SK-N-SH (cell line): ENCODE measurements around the gene CAMK1. TPM values are rescaled to one million over a fixed set of nuclear protein-coding genes. Genes with fewer than 3 reads are reported as not detected.

Source experiments
- CTCF ChIA-PET: fragments of 300-600, 350-600 bp; formaldehyde crosslinking; extraction: SDS; loops from one replicate; lab custom pipeline; 2021; lab: Yijun Ruan, JAX
- POLR2A ChIA-PET: fragments of 350-600 bp; sonication (Branson Sonifier 250); formaldehyde crosslinking; extraction: SDS; loops from one replicate; lab custom pipeline; 2020; ENCODE audit warnings: antibody characterized with exemption, inconsistent platforms; lab: Yijun Ruan, JAX
- DNase-seq: peaks from one replicate; pipeline ENCODE4 v3.0.0; 2012
- H2AFZ ChIP-seq: fragments of 200-600 bp; sonication (generic); 2 replicates; pipeline ENCODE4 v1.8.1; 2016; ENCODE audit warnings: antibody characterized with exemption, mild to moderate bottlenecking, low read depth
- H3F3A ChIP-seq: fragments of 200-600 bp; sonication (generic); replicated peaks from 2 replicates; pipeline ENCODE3; 2016; ENCODE audit warnings: antibody characterized with exemption, mild to moderate bottlenecking; ENCODE audit not compliant: insufficient read depth
- H3K27ac ChIP-seq, 2 experiments: fragments of 200-500 bp in 1 of 2; fragments of 200-600 bp in 1 of 2; sonication (Bioruptor generic) in 1 of 2; sonication (generic), shearing (Covaris generic) in 1 of 2; 2 replicates each; pipeline versions ENCODE4 v1.5.1 to v1.6.1; 2014 to 2016; ENCODE audit warnings: low read depth in 2 of 2, inconsistent platforms in 1 of 2, low read length in 1 of 2, mild to moderate bottlenecking in 1 of 2, mixed read lengths in 1 of 2
- H3K27me3 ChIP-seq: fragments of 200-600 bp; sonication (generic), shearing (Covaris generic); 2 replicates; pipeline ENCODE4 v1.6.1; 2016; ENCODE audit warnings: mixed run types; ENCODE audit not compliant: insufficient read depth
- H3K36me3 ChIP-seq, 2 experiments: fragments of 200-500 bp in 1 of 2; fragments of 200-600 bp in 1 of 2; sonication (Bioruptor generic) in 1 of 2; sonication (generic) in 1 of 2; replicated peaks in 1 of 2; 2 replicates each; pipeline versions ENCODE3 to v1.5.1; 2014 to 2016; ENCODE audit warnings: low read length in 1 of 2, mild to moderate bottlenecking in 1 of 2; ENCODE audit not compliant: insufficient read depth in 2 of 2, control insufficient read depth in 1 of 2
- H3K4me1 ChIP-seq, 2 experiments: fragments of 200-500 bp in 1 of 2; fragments of 200-600 bp in 1 of 2; sonication (Bioruptor generic) in 1 of 2; sonication (generic), shearing (Covaris generic) in 1 of 2; 2 replicates each; pipeline versions ENCODE4 v1.5.1 to v1.6.1; 2014 to 2016; ENCODE audit warnings: low read depth in 1 of 2, low read length in 1 of 2, mixed run types in 1 of 2; ENCODE audit not compliant: insufficient read depth in 2 of 2, control insufficient read depth in 1 of 2
- H3K4me2 ChIP-seq: fragments of 200-600 bp; sonication (generic), shearing (Covaris generic); 2 replicates; pipeline ENCODE4 v1.6.1; 2017; ENCODE audit warnings: mixed run types
- H3K4me3 ChIP-seq, 2 experiments: fragments of 200-500 bp in 1 of 2; fragments of 200-600 bp in 1 of 2; sonication (Bioruptor generic) in 1 of 2; sonication (generic), shearing (Covaris generic) in 1 of 2; 2 replicates each; pipeline versions ENCODE4 v1.5.1 to v1.8.1; 2014 to 2016; ENCODE audit warnings: low read depth in 2 of 2, inconsistent platforms in 1 of 2, low read length in 1 of 2, mild to moderate bottlenecking in 1 of 2, mixed read lengths in 1 of 2, moderate library complexity in 1 of 2
- H3K79me2 ChIP-seq: fragments of 200-600 bp; sonication (generic); 2 replicates; pipeline ENCODE4 v1.8.1; 2017; ENCODE audit warnings: mild to moderate bottlenecking; ENCODE audit not compliant: insufficient read depth
- H3K9ac ChIP-seq: fragments of 200-600 bp; sonication (generic); 2 replicates; pipeline ENCODE4 v1.6.1; 2017; ENCODE audit warnings: mixed run types
- H3K9me2 ChIP-seq: fragments of 200-600 bp; sonication (generic); 2 replicates; pipeline ENCODE4 v1.6.1; 2017; ENCODE audit warnings: mixed run types
- H3K9me3 ChIP-seq: fragments of 200-600 bp; sonication (generic); 2 replicates; pipeline ENCODE4 v1.6.1; 2017; ENCODE audit warnings: mixed run types, mild to moderate bottlenecking, moderate library complexity
- H4K20me1 ChIP-seq: fragments of 200-600 bp; sonication (generic); 2 replicates; pipeline ENCODE4 v1.6.1; 2017; ENCODE audit warnings: mild to moderate bottlenecking, mixed run types; ENCODE audit not compliant: insufficient read depth
- FOXM1 ChIP-seq: IDR thresholded peaks from 2 replicates; pipeline ENCODE4 v1.4.0; 2012; ENCODE audit warnings: low read depth, mild to moderate bottlenecking
- GATA2 ChIP-seq: sonication (generic); formaldehyde crosslinking; IDR thresholded peaks from 2 replicates; pipeline ENCODE4 v1.5.0; 2020; ENCODE audit warnings: mild to moderate bottlenecking, missing genetic modification reagents
- MEF2A ChIP-seq: IDR thresholded peaks from 2 replicates; pipeline ENCODE4 v1.4.0; 2012; ENCODE audit warnings: low read depth, borderline replicate concordance
- MXI1 ChIP-seq: IDR thresholded peaks from 2 replicates; pipeline ENCODE4 v1.6.1; 2012; ENCODE audit warnings: mild to moderate bottlenecking, low read depth, low read length, improper control_type of control experiment
- PBX3 ChIP-seq: IDR thresholded peaks from 2 replicates; pipeline ENCODE4; 2012
- RAD21 ChIP-seq: IDR thresholded peaks from 2 replicates; pipeline ENCODE4 v1.6.1; 2012; ENCODE audit warnings: mild to moderate bottlenecking, low read length
- RCOR1 ChIP-seq: fragments of 150-350 bp; IDR thresholded peaks from 2 replicates; pipeline ENCODE4 v1.6.1; 2017; ENCODE audit warnings: antibody characterized with exemption, low read length
- REST ChIP-seq: IDR thresholded peaks from 2 replicates; pipeline ENCODE4 v1.6.1; 2012; ENCODE audit warnings: mild to moderate bottlenecking, low read depth, low read length, moderate library complexity
- RFX5 ChIP-seq: IDR thresholded peaks from 2 replicates; pipeline ENCODE4 v1.6.1; 2012; ENCODE audit warnings: mild to moderate bottlenecking, improper control_type of control experiment, low read length
- RXRA ChIP-seq: IDR thresholded peaks from 2 replicates; pipeline ENCODE4 v1.4.0; 2012; ENCODE audit warnings: low read depth, mild to moderate bottlenecking, borderline replicate concordance
- TEAD4 ChIP-seq: IDR thresholded peaks from 2 replicates; pipeline ENCODE4 v1.4.0; 2012; ENCODE audit warnings: mild to moderate bottlenecking, borderline replicate concordance; ENCODE audit not compliant: insufficient read depth
- ZBTB33 ChIP-seq: IDR thresholded peaks from 2 replicates; pipeline ENCODE4 v1.4.0; 2012; ENCODE audit warnings: low read depth, borderline replicate concordance
- WGBS: methylation state at CpG from one replicate; pipeline ENCODE4 v1.1.6; 2017; ENCODE audit warnings: low lambda C conversion rate; 5-methylcytosine and 5-hydroxymethylcytosine counted together
- polyA plus RNA-seq, 3 experiments: library from polyadenylated mRNA; depleted of rRNA; stranded (reverse); fragments of >200 nt; gene quantifications; 2 replicates each; pipeline ENCODE4 v1.2.3, GENCODE V29; 2012
- TF ChIP-seq, protein P1 (sequence below): fragments of 200-600 bp; sonication (generic); IDR thresholded peaks from 2 replicates; pipeline ENCODE4 v1.6.1; 2017; ENCODE audit warnings: antibody characterized with exemption, mild to moderate bottlenecking, moderate library complexity
- TF ChIP-seq, protein P2 (sequence below): IDR thresholded peaks from 2 replicates; pipeline ENCODE4 v1.4.0; 2012; ENCODE audit warnings: low read depth

Gene CAMK1
- polyA plus RNA-seq, 1 of the 3 experiments (the other 2 are of a cell fraction), result 47.1 TPM

- no peak for TF ChIP-seq PBX3
These were observed 33.7 kb upstream of the CAMK1 start (continued) for GRCh38 chr3:9803494-9803893.

- H2AFZ ChIP-seq, result no peak overlapping the region
- TF ChIP-seq, protein P1, sequence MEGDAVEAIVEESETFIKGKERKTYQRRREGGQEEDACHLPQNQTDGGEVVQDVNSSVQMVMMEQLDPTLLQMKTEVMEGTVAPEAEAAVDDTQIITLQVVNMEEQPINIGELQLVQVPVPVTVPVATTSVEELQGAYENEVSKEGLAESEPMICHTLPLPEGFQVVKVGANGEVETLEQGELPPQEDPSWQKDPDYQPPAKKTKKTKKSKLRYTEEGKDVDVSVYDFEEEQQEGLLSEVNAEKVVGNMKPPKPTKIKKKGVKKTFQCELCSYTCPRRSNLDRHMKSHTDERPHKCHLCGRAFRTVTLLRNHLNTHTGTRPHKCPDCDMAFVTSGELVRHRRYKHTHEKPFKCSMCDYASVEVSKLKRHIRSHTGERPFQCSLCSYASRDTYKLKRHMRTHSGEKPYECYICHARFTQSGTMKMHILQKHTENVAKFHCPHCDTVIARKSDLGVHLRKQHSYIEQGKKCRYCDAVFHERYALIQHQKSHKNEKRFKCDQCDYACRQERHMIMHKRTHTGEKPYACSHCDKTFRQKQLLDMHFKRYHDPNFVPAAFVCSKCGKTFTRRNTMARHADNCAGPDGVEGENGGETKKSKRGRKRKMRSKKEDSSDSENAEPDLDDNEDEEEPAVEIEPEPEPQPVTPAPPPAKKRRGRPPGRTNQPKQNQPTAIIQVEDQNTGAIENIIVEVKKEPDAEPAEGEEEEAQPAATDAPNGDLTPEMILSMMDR, result peak; percentile 46
- no peak for TF ChIP-seq ZBTB33
- TF ChIP-seq, all 33 proteins: peak for 1
- peaks cover 10% of the 10 kb centered on the region for H3F3A ChIP-seq
- ChIA-PET CTCF (interaction anchor here (1.0 to 1.2 kb wide), 2 partner anchors 9 to 10 kb away, joined by 3 to 4 read pairs; no protein-coding TSS in a partner anchor), POLR2A (no interaction called here)
- H3K27ac ChIP-seq, result no peak overlapping the region
- peaks cover 63 to 82% of the 10 kb centered on the region in 2 experiments for H3K36me3 ChIP-seq
- no peak overlapping the region for H3K4me3 ChIP-seq
- WGBS, result 93% methylated on average over 5 of the region's 5 CpGs
- no peaks in the 10 kb centered on the region for H3K4me1 ChIP-seq
- H3K9ac ChIP-seq, result no peak overlapping the region
- no peaks in the 10 kb centered on the region for H3K9me2 ChIP-seq
- no peaks in the 10 kb centered on the region for H3K27me3 ChIP-seq
- no peak for DNase-seq
- peaks cover 17% of the 10 kb centered on the region; the same call in 1 of the 2 replicates for H4K20me1 ChIP-seq
- H3K79me2 ChIP-seq, result peaks cover 52% of the 10 kb centered on the region
- no peaks in the 10 kb centered on the region for H3K9me3 ChIP-seq
- no peak overlapping the region for H3K4me2 ChIP-seq
These were observed 30.8 kb upstream of the CAMK1 start for GRCh38 chr3:9800529-9800928.

DNA sequence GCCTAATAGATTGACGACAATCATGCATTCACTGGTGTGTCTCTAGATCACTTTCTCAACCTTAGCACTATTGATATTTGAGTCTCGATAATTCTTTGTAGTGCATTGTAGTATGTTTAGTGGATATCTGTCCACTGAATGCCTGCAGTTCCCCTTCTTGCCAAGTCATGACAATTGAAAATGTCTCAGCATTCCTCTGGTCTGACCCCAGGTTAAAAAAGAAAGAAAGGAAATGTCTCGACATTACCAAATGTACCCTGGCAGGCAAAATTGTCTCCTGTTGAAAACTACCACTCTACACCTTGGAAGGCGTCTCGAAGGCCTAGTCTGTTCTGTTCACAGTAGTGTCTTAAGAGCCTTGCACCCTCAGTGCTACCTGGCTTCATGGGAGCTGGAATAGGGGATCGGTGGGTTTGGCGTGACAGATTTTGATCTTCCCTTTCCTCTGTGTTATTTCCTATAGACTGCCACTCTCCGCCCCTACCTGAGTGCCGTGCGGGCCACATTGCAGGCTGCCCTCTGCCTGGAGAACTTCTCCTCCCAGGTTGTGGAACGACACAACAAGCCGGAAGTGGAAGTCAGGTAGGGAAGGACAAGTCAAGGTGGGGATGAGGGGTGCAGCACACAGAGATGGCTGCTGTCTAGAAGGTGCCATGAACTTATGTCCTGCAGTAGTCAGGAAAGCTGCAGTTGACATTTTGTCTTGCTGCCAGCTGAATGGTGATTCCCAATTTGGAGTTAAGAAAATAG lies 27.6 kb upstream of the CAMK1 start:
- no peak overlapping the region for H2AFZ ChIP-seq
- H3K79me2 ChIP-seq, result peaks cover 72% of the 10 kb centered on the region
- H4K20me1 ChIP-seq, result peaks cover 17% of the 10 kb centered on the region; the same call in 1 of the 2 replicates
- H3F3A ChIP-seq, result no peaks in the 10 kb centered on the region
- DNase-seq, result no peak
- H3K9ac ChIP-seq, result no peak overlapping the region
- no peaks in the 10 kb centered on the region for H3K9me2 ChIP-seq
- ChIA-PET POLR2A (no interaction called here), CTCF (interaction anchor here (0.8 kb wide), 1 partner anchor 12 kb away, joined by 3 read pairs; no protein-coding TSS in a partner anchor)
- 94% methylated on average over 12 of the region's 12 CpGs for WGBS
- H3K27ac ChIP-seq, result no peak overlapping the region
- H3K27me3 ChIP-seq, result no peaks in the 10 kb centered on the region
- H3K4me1 ChIP-seq, result peaks cover 0 to 2% of the 10 kb centered on the region in 2 experiments; a peak in 1 of 4 replicates
- no peaks in the 10 kb centered on the region for H3K9me3 ChIP-seq
- H3K4me3 ChIP-seq, result no peak overlapping the region
- H3K4me2 ChIP-seq, result no peak overlapping the region
- TF ChIP-seq RXRA (no peak), RCOR1 (no peak), RFX5 (no peak), REST (no peak), RAD21 (no peak), GATA2 (CRISPR knock-in tag) (no peak), FOXM1 (no peak), TEAD4 (no peak), MEF2A (no peak), MXI1 (no peak)
- TF ChIP-seq, protein P2, sequence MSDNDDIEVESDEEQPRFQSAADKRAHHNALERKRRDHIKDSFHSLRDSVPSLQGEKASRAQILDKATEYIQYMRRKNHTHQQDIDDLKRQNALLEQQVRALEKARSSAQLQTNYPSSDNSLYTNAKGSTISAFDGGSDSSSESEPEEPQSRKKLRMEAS, result no peak
- TF ChIP-seq, all 33 proteins: peak for 0
- H3K36me3 ChIP-seq, result peaks cover 43 to 67% of the 10 kb centered on the region in 2 experiments
